Trophoblast cell (in vitro differentiated cells and primary cell): ENCODE measurements around the gene STRN.
"Not testable (repeated sequence)": the region's sequence is repeated elsewhere in the genome, so short reads cannot be mapped to it uniquely, and the experiment has no call there.

Experiments used
- DNase-seq, 2 donors: peaks; one replicate each; pipeline ENCODE4 v3.0.0-alpha.2; 2016
- H2AFZ ChIP-seq: 2 replicates; pipeline ENCODE4 v1.6.1; 2013; ENCODE audit warnings: low read length, moderate library complexity, mild to moderate bottlenecking; ENCODE audit not compliant: insufficient read depth, poor library complexity
- H2AK5ac ChIP-seq: 2 replicates; pipeline ENCODE4 v1.6.1; 2013; ENCODE audit warnings: mild to moderate bottlenecking, low read length
- H2BK120ac ChIP-seq: 2 replicates; pipeline ENCODE4 v1.6.1; 2013; ENCODE audit warnings: low read length, mild to moderate bottlenecking, moderate library complexity; ENCODE audit not compliant: insufficient read depth, poor library complexity
- H2BK12ac ChIP-seq: 2 replicates; pipeline ENCODE4 v1.6.1; 2013; ENCODE audit warnings: mild to moderate bottlenecking, low read length, moderate library complexity
- H2BK5ac ChIP-seq: 2 replicates; pipeline ENCODE4 v1.6.1; 2013; ENCODE audit warnings: low read length, low read depth, moderate library complexity, mild to moderate bottlenecking; ENCODE audit not compliant: poor library complexity
- H3K14ac ChIP-seq: 2 replicates; pipeline ENCODE4 v1.6.1; 2013; ENCODE audit warnings: mild to moderate bottlenecking, low read length
- H3K18ac ChIP-seq: 2 replicates; pipeline ENCODE4 v1.6.1; 2013; ENCODE audit warnings: mild to moderate bottlenecking, low read length
- H3K23ac ChIP-seq: 2 replicates; pipeline ENCODE4 v1.6.1; 2013; ENCODE audit warnings: low read length
- H3K27ac ChIP-seq: 2 replicates; pipeline ENCODE4 v1.5.1; 2013; ENCODE audit warnings: low read depth, mild to moderate bottlenecking, inconsistent platforms, low read length, moderate library complexity
- H3K27me3 ChIP-seq: 2 replicates; pipeline ENCODE4 v1.6.1; 2013; ENCODE audit warnings: inconsistent platforms, mild to moderate bottlenecking, low read length, moderate library complexity; ENCODE audit not compliant: insufficient read depth
- H3K36me3 ChIP-seq, 2 experiments: 1 replicate in 1 of 2; 2 replicates in 1 of 2; pipeline ENCODE4 v1.6.1; 2013; ENCODE audit warnings: low read length in 2 of 2, mild to moderate bottlenecking in 2 of 2, moderate library complexity in 1 of 2; ENCODE audit not compliant: insufficient read depth in 2 of 2, control insufficient read depth in 1 of 2
- H3K4ac ChIP-seq: 2 replicates; pipeline ENCODE4 v1.6.1; 2013; ENCODE audit warnings: low read depth, mild to moderate bottlenecking, low read length, moderate library complexity
- H3K4me1 ChIP-seq, 2 experiments: 1 replicate in 1 of 2; 2 replicates in 1 of 2; pipeline ENCODE4 v1.6.1; 2013; ENCODE audit warnings: low read length in 2 of 2, mild to moderate bottlenecking in 2 of 2, moderate library complexity in 1 of 2; ENCODE audit not compliant: insufficient read depth in 2 of 2, control insufficient read depth in 1 of 2
- H3K4me2 ChIP-seq: 2 replicates; pipeline ENCODE4 v1.6.1; 2013; ENCODE audit warnings: inconsistent platforms, mild to moderate bottlenecking, low read length, moderate library complexity
- H3K4me3 ChIP-seq: 2 replicates; pipeline ENCODE4 v1.5.1; 2013; ENCODE audit warnings: mild to moderate bottlenecking, low read depth, low read length, inconsistent platforms
- H3K79me1 ChIP-seq: one replicate; pipeline ENCODE4 v1.6.1; 2013; ENCODE audit warnings: low read length
- H3K79me2 ChIP-seq: 2 replicates; pipeline ENCODE4 v1.6.1; 2013; ENCODE audit warnings: low read length, mild to moderate bottlenecking; ENCODE audit not compliant: control insufficient read depth, insufficient read depth, poor library complexity
- H3K9ac ChIP-seq: 2 replicates; pipeline ENCODE4 v1.6.1; 2013; ENCODE audit warnings: mild to moderate bottlenecking, low read length
- H3K9me3 ChIP-seq: 2 replicates; pipeline ENCODE4 v1.6.1; 2013; ENCODE audit warnings: low read depth, mild to moderate bottlenecking, control low read depth, inconsistent platforms, low read length; ENCODE audit not compliant: insufficient read depth
- H4K12ac ChIP-seq: 2 replicates; pipeline ENCODE4 v1.6.1; 2013; ENCODE audit warnings: low read depth, mild to moderate bottlenecking, low read length, moderate library complexity
- H4K8ac ChIP-seq: 2 replicates; pipeline ENCODE4 v1.6.1; 2013; ENCODE audit warnings: low read depth, mild to moderate bottlenecking, low read length, moderate library complexity
- H4K91ac ChIP-seq: one replicate; pipeline ENCODE4 v1.6.1; 2013; ENCODE audit warnings: low read depth, mild to moderate bottlenecking, low read length, moderate library complexity
- WGBS: extraction: QIAGEN DNeasy Blood & Tissue Kit; methylation state at CpG from one replicate; pipeline ENCODE4 v1.1.7; 2013; ENCODE audit warnings: missing lambda C conversion rate; ENCODE audit not compliant: insufficient read length, insufficient coverage; ENCODE audit errors: extremely low coverage; 5-methylcytosine and 5-hydroxymethylcytosine counted together

STRN gene

DNA sequence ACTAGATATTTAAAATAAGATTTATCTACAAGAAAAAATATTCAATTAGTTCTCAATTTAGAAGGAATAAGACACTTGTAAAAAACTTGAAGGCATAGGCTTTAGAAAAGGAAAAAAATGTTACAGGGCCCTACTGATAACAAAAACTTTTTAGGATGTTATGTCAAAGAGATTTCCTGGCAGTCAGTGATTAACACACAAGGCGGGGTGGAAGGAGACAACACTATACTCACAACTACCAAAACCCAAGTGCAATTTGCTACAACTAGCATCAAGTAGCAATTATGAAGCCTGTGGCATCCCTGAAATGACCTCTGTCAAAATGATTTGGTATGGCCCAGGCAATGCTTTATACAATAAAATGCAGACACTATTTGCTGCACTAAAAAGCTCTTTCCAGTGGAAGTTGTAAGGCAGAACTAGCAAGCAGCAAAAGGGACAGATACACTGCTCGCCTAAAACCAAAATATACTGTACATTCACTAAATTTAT, 15.3 kb downstream of the STRN start:
- no peak overlapping the region for H3K4me3 ChIP-seq
- peaks cover 1% of the 10 kb centered on the region for H3K79me2 ChIP-seq
- H3K27me3 ChIP-seq = no peaks in the 10 kb centered on the region
- H3K79me1 ChIP-seq = no peaks in the 10 kb centered on the region
- no CpG with 5 or more reads among the region's 2 CpGs for WGBS
- no peak overlapping the region for H3K14ac ChIP-seq
- no peak overlapping the region for H2BK5ac ChIP-seq
- no peak overlapping the region for H2BK12ac ChIP-seq
- peak overlapping the region; percentile 14 for H3K4ac ChIP-seq
- no peaks in the 10 kb centered on the region for H3K9me3 ChIP-seq
- peaks cover 3 to 5% of the 10 kb centered on the region in 2 experiments for H3K4me1 ChIP-seq
- peaks cover 0 to 3% of the 10 kb centered on the region in 2 experiments for H3K36me3 ChIP-seq
- H4K12ac ChIP-seq = no peak overlapping the region
- H3K23ac ChIP-seq = peak overlapping the region; percentile 70
- no peak overlapping the region for H4K91ac ChIP-seq
- no peak overlapping the region for H4K8ac ChIP-seq
- no peak overlapping the region for H3K4me2 ChIP-seq
- no peak overlapping the region for H2BK120ac ChIP-seq
- no peak overlapping the region for H2AK5ac ChIP-seq
- no peak overlapping the region for H3K18ac ChIP-seq
- no peak overlapping the region for H3K9ac ChIP-seq
- no peak overlapping the region for H3K27ac ChIP-seq
- DNase-seq = no peak
- no peak overlapping the region for H2AFZ ChIP-seq

DNA sequence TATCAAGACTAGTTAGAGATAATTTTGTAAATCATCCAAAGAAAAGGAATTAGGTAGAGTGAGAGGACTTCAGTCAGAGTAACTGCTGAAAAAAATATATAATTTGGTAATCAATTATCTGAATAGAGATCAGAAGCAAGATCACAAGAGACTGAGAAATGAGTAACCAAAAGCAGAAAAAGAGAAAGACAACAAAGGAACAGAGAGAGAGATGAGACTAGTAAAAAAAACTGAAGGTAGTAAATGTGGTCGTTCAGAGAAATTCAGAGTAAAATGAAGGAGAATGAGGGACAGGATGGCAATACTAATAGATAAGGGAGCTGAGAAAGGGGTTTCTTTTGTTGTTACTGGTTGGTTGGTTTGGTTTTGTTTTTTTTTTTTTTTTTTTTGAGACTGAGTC, 16.5 kb downstream of the STRN start:
- no peaks in the 10 kb centered on the region for H3K79me1 ChIP-seq
- H3K14ac ChIP-seq = no peak overlapping the region
- H3K23ac ChIP-seq = no peak overlapping the region
- no peak overlapping the region for H2BK5ac ChIP-seq
- H3K4me3 ChIP-seq = no peak overlapping the region
- no peak overlapping the region for H2AK5ac ChIP-seq
- peaks cover 1% of the 10 kb centered on the region for H3K79me2 ChIP-seq
- no peak overlapping the region for H2AFZ ChIP-seq
- H4K12ac ChIP-seq = no peak overlapping the region
- H3K36me3 ChIP-seq = peaks cover 0 to 3% of the 10 kb centered on the region in 2 experiments
- no peaks in the 10 kb centered on the region for H3K27me3 ChIP-seq
- no peak overlapping the region for H3K4ac ChIP-seq
- peaks cover 3 to 5% of the 10 kb centered on the region in 2 experiments for H3K4me1 ChIP-seq
- H2BK12ac ChIP-seq = no peak overlapping the region
- no peaks in the 10 kb centered on the region for H3K9me3 ChIP-seq
- no CpG with 5 or more reads among the region's 1 CpG for WGBS
- no peak overlapping the region for H3K18ac ChIP-seq
- H3K4me2 ChIP-seq = no peak overlapping the region
- no peak overlapping the region for H4K8ac ChIP-seq
- no peak overlapping the region for H3K9ac ChIP-seq
- no peak overlapping the region for H3K27ac ChIP-seq
- no peak overlapping the region for H2BK120ac ChIP-seq
- H4K91ac ChIP-seq = no peak overlapping the region
- no peak for DNase-seq

DNA sequence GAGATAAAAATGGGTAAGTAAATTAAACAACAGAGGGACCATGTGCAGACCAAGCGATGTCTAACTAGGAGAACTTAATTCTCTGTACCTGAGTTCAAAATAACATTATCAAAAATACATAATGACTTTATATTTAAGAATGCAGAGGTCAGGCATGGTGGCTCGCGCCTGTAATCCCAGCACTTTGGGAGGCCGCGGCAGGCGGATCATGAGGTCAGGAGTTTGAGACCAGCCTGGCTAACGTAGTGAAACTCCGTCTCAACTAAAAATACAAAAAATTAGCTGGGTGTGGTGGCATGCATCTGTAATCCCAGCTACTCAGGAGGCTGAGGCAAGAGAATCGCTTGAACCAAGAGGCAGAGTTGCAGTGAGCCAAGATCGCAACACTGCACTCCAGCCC, 21.1 kb downstream of the STRN start:
- not testable (repeated sequence) for H3K27me3 ChIP-seq, H3K4me1 ChIP-seq, H3K9ac ChIP-seq, H3K14ac ChIP-seq, H2AFZ ChIP-seq, H3K18ac ChIP-seq, H3K36me3 ChIP-seq, H3K23ac ChIP-seq, H2BK12ac ChIP-seq, H3K79me2 ChIP-seq, H3K27ac ChIP-seq, H2BK120ac ChIP-seq, H3K9me3 ChIP-seq, H3K4ac ChIP-seq, H2BK5ac ChIP-seq, DNase-seq, H4K91ac ChIP-seq, H2AK5ac ChIP-seq, H4K8ac ChIP-seq, H3K4me3 ChIP-seq, H3K4me2 ChIP-seq, H3K79me1 ChIP-seq, H4K12ac ChIP-seq
- WGBS = no CpG with 5 or more reads among the region's 10 CpGs

DNA sequence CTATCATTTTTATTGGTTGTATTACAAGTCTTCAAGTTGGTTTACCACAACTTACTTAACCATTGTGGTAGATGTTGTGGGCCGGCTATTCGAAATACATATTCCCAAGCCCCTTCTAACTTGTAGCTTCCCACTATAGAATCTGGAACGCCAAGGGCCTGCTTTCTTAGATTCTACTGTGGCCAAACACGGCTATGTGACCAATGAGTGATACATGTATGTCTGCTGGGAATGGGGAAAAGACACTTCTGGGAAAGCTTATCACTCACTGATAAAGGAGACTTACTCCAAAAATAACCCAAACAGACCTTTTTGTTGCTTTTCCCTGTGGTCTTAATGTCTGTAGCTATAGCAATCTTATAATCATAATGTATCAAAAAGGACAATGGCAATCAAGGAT, 24.5 kb downstream of the STRN start:
- Histone ChIP-seq H2AK5ac (no peak overlapping the region), H2BK120ac (no peak overlapping the region), H3K79me2 (no peaks in the 10 kb centered on the region), H3K9ac (no peak overlapping the region), H4K91ac (no peak overlapping the region), H3K27me3 (no peaks in the 10 kb centered on the region), H3K79me1 (no peaks in the 10 kb centered on the region), H3K14ac (no peak overlapping the region), H3K36me3 (no peaks in the 10 kb centered on the region), H4K12ac (no peak overlapping the region), H3K4ac (no peak overlapping the region), H3K4me2 (no peak overlapping the region), H3K18ac (no peak overlapping the region), H2BK5ac (no peak overlapping the region), H3K9me3 (no peaks in the 10 kb centered on the region), H2BK12ac (no peak overlapping the region), H3K4me3 (no peak overlapping the region), H2AFZ (no peak overlapping the region), H3K23ac (no peak overlapping the region), H3K27ac (no peak overlapping the region), H4K8ac (no peak overlapping the region), H3K4me1 (no peaks in the 10 kb centered on the region)
- no peak for DNase-seq
- WGBS = no CpG with 5 or more reads among the region's 4 CpGs
